H1 (cell line): ENCODE results near the gene CEP128. TPM values are rescaled to one million over a fixed set of nuclear protein-coding genes. Genes with fewer than 3 reads are reported as not detected.

ENCODE experiments used
- CTCF ChIA-PET: fragments of 300-600 bp; sonication (Branson Sonifier 250); formaldehyde crosslinking; loops from one replicate; lab custom pipeline; 2021; ENCODE audit not compliant: partially characterized antibody; lab: Charles Lee
- POLR2A ChIA-PET: fragments of 300-600 bp; sonication (Branson Sonifier 250); formaldehyde crosslinking; loops from one replicate; lab custom pipeline; 2021; ENCODE audit warnings: inconsistent platforms; ENCODE audit not compliant: partially characterized antibody; lab: Charles Lee
- DNase-seq, 2 experiments: peaks; one replicate each; pipeline versions ENCODE4 v3.0.0 to v3.0.0-alpha.2; 2010 to 2022; ENCODE audit warnings: low spot score in 2 of 2, low read depth in 1 of 2, mixed read lengths in 1 of 2
- FAIRE-seq: peaks from 2 replicates; lab custom pipeline; 2011; peaks lifted over from hg19 to GRCh38; lab: Jason Lieb, UNC
- H2AFZ ChIP-seq: 2 replicates; pipeline ENCODE4 v1.8.1; 2012; ENCODE audit warnings: low read length, inconsistent platforms
- H2AK5ac ChIP-seq: 2 replicates; pipeline ENCODE4 v1.6.1; 2013; ENCODE audit warnings: low read depth, low read length
- H2BK120ac ChIP-seq: replicated peaks from 2 replicates; pipeline ENCODE3; 2013; ENCODE audit warnings: low read depth, low read length, inconsistent platforms
- H2BK12ac ChIP-seq: 2 replicates; pipeline ENCODE4 v1.6.1; 2013; ENCODE audit warnings: low read depth, low read length
- H2BK15ac ChIP-seq: 2 replicates; pipeline ENCODE4 v1.6.1; 2013; ENCODE audit warnings: low read length
- H2BK20ac ChIP-seq: 2 replicates; pipeline ENCODE4 v1.6.1; 2013; ENCODE audit warnings: low read length
- H2BK5ac ChIP-seq: 2 replicates; pipeline ENCODE4 v1.6.1; 2013; ENCODE audit warnings: low read depth, low read length
- H3K14ac ChIP-seq: 2 replicates; pipeline ENCODE4 v1.6.1; 2013; ENCODE audit warnings: inconsistent platforms; ENCODE audit not compliant: insufficient read length
- H3K18ac ChIP-seq: 2 replicates; pipeline ENCODE4 v1.6.1; 2013; ENCODE audit warnings: low read length; ENCODE audit errors: extremely low read depth
- H3K23ac ChIP-seq: 2 replicates; pipeline ENCODE4 v1.6.1; 2013; ENCODE audit warnings: inconsistent platforms; ENCODE audit not compliant: insufficient read length
- H3K23me2 ChIP-seq: 2 replicates; pipeline ENCODE4 v1.6.1; 2013; ENCODE audit warnings: low read depth, low read length
- H3K27ac ChIP-seq: 2 replicates; pipeline ENCODE4 v1.6.1; 2011; ENCODE audit warnings: low read depth, low read length, inconsistent platforms
- H3K27me3 ChIP-seq, 4 experiments: replicated peaks in 1 of 4; 1 replicate in 1 of 4; 2 replicates in 3 of 4; pipeline versions ENCODE4 v1.6.1 to v1.8.1; 2011 to 2013; ENCODE audit warnings: low read length in 3 of 4, mild to moderate bottlenecking in 3 of 4, inconsistent platforms in 2 of 4, mixed read lengths in 2 of 4, moderate library complexity in 1 of 4; ENCODE audit not compliant: control insufficient read depth in 3 of 4, insufficient read depth in 3 of 4; ENCODE audit errors: extremely low read depth in 1 of 4
- H3K36me3 ChIP-seq, 4 experiments: 2 replicates each; pipeline versions ENCODE4 v1.6.1 to v1.8.1; 2011 to 2013; ENCODE audit warnings: mild to moderate bottlenecking in 4 of 4, low read length in 3 of 4, moderate library complexity in 2 of 4, control low read depth in 1 of 4, inconsistent platforms in 1 of 4; ENCODE audit not compliant: insufficient read depth in 4 of 4, control insufficient read depth in 2 of 4
- H3K4ac ChIP-seq: replicated peaks from 2 replicates; pipeline ENCODE3; 2013; ENCODE audit warnings: low read length, low read depth, mixed read lengths, inconsistent platforms; ENCODE audit not compliant: insufficient read length
- H3K4me1 ChIP-seq, 4 experiments: replicated peaks in 1 of 4; 1 replicate in 1 of 4; 2 replicates in 3 of 4; pipeline versions ENCODE4 v1.6.1 to v1.8.1; 2011 to 2013; ENCODE audit warnings: low read length in 3 of 4, inconsistent platforms in 2 of 4, mixed read lengths in 1 of 4; ENCODE audit not compliant: insufficient read depth in 4 of 4, control insufficient read depth in 3 of 4
- H3K4me2 ChIP-seq, 2 experiments: 2 replicates each; pipeline versions ENCODE4 v1.6.1 to v1.8.1; 2011 to 2013; ENCODE audit warnings: low read depth in 2 of 2, low read length in 2 of 2, control low read depth in 1 of 2, inconsistent platforms in 1 of 2, mild to moderate bottlenecking in 1 of 2; ENCODE audit not compliant: insufficient read depth in 1 of 2
- H3K4me3 ChIP-seq, 4 experiments: fragments of 200-600, 300-600 bp in 1 of 4; sonication (generic), shearing (Covaris generic), sonication (Bioruptor Twin) in 1 of 4; 2 replicates each; pipeline versions ENCODE4 v1.5.1 to v1.8.1; 2011 to 2016; ENCODE audit warnings: low read length in 4 of 4, low read depth in 3 of 4, control low read depth in 2 of 4, inconsistent platforms in 2 of 4, mild to moderate bottlenecking in 2 of 4, mixed read lengths in 1 of 4, moderate library complexity in 1 of 4; ENCODE audit not compliant: insufficient read depth in 2 of 4; ENCODE audit errors: extremely low read depth in 1 of 4
- H3K56ac ChIP-seq: replicated peaks from 2 replicates; pipeline ENCODE3; 2013; ENCODE audit warnings: low read depth, mild to moderate bottlenecking, mixed read lengths, low read length, inconsistent platforms; ENCODE audit not compliant: insufficient read length
- H3K79me1 ChIP-seq: 2 replicates; pipeline ENCODE4 v1.6.1; 2013; ENCODE audit warnings: low read depth, low read length, control low read depth
- H3K79me2 ChIP-seq, 2 experiments: 2 replicates each; pipeline versions ENCODE4 v1.6.1 to v1.8.1; 2012 to 2013; ENCODE audit warnings: low read length in 2 of 2, mild to moderate bottlenecking in 2 of 2, inconsistent platforms in 1 of 2; ENCODE audit not compliant: insufficient read depth in 2 of 2, control insufficient read depth in 1 of 2
- H3K9ac ChIP-seq, 4 experiments: replicated peaks in 1 of 4; 1 replicate in 1 of 4; 2 replicates in 3 of 4; pipeline versions ENCODE4 v1.6.1 to v1.8.1; 2011 to 2013; ENCODE audit warnings: low read depth in 3 of 4, low read length in 3 of 4, control low read depth in 2 of 4, mild to moderate bottlenecking in 2 of 4, moderate library complexity in 2 of 4, inconsistent platforms in 1 of 4; ENCODE audit errors: extremely low read depth in 1 of 4
- H3K9me3 ChIP-seq, 2 experiments: 2 replicates each; pipeline versions ENCODE4 v1.6.1 to v1.8.1; 2012 to 2013; ENCODE audit warnings: mild to moderate bottlenecking in 2 of 2, moderate library complexity in 2 of 2, control low read depth in 1 of 2, inconsistent platforms in 1 of 2, low read depth in 1 of 2, low read length in 1 of 2, mixed read lengths in 1 of 2; ENCODE audit not compliant: insufficient read depth in 2 of 2
- H4K20me1 ChIP-seq, 2 experiments: replicated peaks in 1 of 2; 2 replicates each; pipeline versions ENCODE3 to v1.8.1; 2011 to 2013; ENCODE audit warnings: inconsistent platforms in 2 of 2, low read length in 2 of 2, mild to moderate bottlenecking in 1 of 2; ENCODE audit not compliant: insufficient read depth in 2 of 2, control insufficient read depth in 1 of 2
- H4K5ac ChIP-seq: 2 replicates; pipeline ENCODE4 v1.6.1; 2013; ENCODE audit warnings: low read length, low read depth, mixed read lengths, inconsistent platforms; ENCODE audit not compliant: insufficient read length
- H4K8ac ChIP-seq: 2 replicates; pipeline ENCODE4 v1.8.0; 2013; ENCODE audit warnings: mild to moderate bottlenecking, moderate library complexity, low read length, inconsistent platforms; ENCODE audit not compliant: insufficient read depth; ENCODE audit errors: extremely low read depth
- H4K91ac ChIP-seq: replicated peaks from 2 replicates; pipeline ENCODE3; 2013; ENCODE audit warnings: low read length, mixed read lengths, inconsistent platforms; ENCODE audit not compliant: insufficient read length
- TAF7 ChIP-seq: optimal IDR thresholded peaks from 2 replicates; pipeline ENCODE3; 2011; ENCODE audit warnings: low read depth, mild to moderate bottlenecking, inconsistent platforms, low read length, moderate library complexity, borderline replicate concordance
- WGBS, 2 experiments: shearing (Covaris generic) in 1 of 2; methylation state at CpG; one replicate each; pipeline versions ENCODE4 v1.1.6 to v1.1.7; 2013 to 2015; ENCODE audit warnings: low lambda C conversion rate in 2 of 2, mixed read lengths in 2 of 2, inconsistent platforms in 1 of 2, low coverage in 1 of 2, missing lambda C conversion rate in 1 of 2; ENCODE audit not compliant: insufficient replicate concordance in 2 of 2, insufficient coverage in 1 of 2, insufficient read length in 1 of 2; ENCODE audit errors: extremely low coverage in 1 of 2, missing lambda C conversion rate in 1 of 2; 5-methylcytosine and 5-hydroxymethylcytosine counted together
- polyA plus RNA-seq, 7 experiments: library from polyadenylated mRNA; depleted of rRNA in 3 of 7; stranded (reverse) in 5 of 7; unstranded in 2 of 7; fragments of >200 nt in 5 of 7; fragments of 200-250 nt in 2 of 7; gene quantifications; 1 replicate in 5 of 7; 2 replicates in 1 of 7; 4 replicates in 1 of 7; pipeline versions ENCODE4 v1.2.1 to v1.2.3, GENCODE V29; 2011 to 2013; ENCODE audit warnings: missing spikeins in 2 of 7, mixed read lengths in 2 of 7
- total RNA-seq: library from RNA; stranded (reverse); fragmentation: NEBNext Ultra II Directional; extraction: Animal tissue kit (Norgen Biotek cat#: 25700); gene quantifications from 2 replicates; pipeline ENCODE4 v1.2.1, GENCODE V29; 2021
- TF ChIP-seq, protein P1 (sequence below), 3 experiments: IDR thresholded peaks; 1 replicate in 2 of 3; 2 replicates in 1 of 3; pipeline versions ENCODE4 v1.5.1 to v1.6.1; 2011; ENCODE audit warnings: low read length in 3 of 3, mild to moderate bottlenecking in 3 of 3, inconsistent platforms in 2 of 3, low read depth in 1 of 3, moderate library complexity in 1 of 3; ENCODE audit not compliant: insufficient read depth in 1 of 3; ENCODE audit errors: control extremely low read depth in 1 of 3
- TF ChIP-seq, protein P2 (sequence below): IDR thresholded peaks from 2 replicates; pipeline ENCODE4 v1.6.1; 2011; ENCODE audit warnings: low read depth, mild to moderate bottlenecking, low read length; ENCODE audit not compliant: insufficient read depth

CEP128 gene
- total and polyA plus RNA-seq, 2 of the 8 experiments (the other 6 are each of a cell fraction or from before 2014, with no cell fraction given) = 1.9 to 17.0 TPM

DNA sequence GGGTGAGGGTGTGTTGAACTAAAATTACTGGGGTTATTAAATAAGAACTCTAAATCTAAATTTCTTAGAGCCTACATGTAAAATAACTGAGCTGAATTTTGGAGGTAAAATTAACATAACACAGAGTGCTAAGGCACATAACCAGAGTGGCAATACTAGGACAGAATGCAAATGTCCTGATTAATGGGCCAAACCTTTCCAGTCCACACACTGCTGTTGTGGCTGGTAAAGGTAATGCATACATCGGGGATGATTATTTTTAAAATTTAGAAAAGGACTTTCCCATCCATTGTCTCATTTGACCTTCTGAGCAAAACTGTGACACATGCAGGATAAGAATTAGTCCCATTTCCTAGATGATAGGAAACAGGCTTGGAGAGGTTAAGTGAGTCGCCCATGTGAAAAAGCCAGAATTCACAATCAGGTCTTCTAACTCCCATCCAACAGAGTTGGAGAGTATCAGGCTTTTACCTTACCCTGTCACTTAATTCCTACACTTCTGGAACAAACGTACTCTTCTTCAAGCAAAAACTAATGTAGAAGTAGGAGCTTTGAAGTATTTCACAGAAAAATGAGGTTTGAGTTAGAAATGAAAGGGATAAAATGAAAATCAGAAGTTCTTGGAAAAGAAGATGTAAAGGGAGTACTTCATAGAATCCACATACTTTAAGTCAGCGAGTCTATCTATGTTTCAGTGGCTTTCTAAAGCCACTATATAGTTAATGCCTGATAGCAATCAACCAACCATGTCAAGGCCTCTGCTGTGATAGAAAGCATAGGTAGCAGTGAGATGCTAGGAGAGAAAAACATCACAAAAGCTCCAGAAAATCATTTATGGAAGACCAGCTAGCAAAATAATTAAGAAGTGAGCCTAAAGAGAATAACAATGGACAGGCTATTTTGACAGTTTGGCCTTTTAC, 395.3 kb downstream of the CEP128 start:
- H2AFZ ChIP-seq = no peak overlapping the region
- no peaks in the 10 kb centered on the region for H4K20me1 ChIP-seq
- H3K4me3 ChIP-seq = no peak overlapping the region
- H3K4me1 ChIP-seq = no peaks in the 10 kb centered on the region
- no peak overlapping the region for H3K9ac ChIP-seq
- H3K79me2 ChIP-seq = no peaks in the 10 kb centered on the region
- no peak overlapping the region for H2BK15ac ChIP-seq
- H2BK5ac ChIP-seq = no peak overlapping the region
- WGBS, 2 experiments = 85% methylated on average over 4 of the region's 4 CpGs; no CpG with 5 or more reads in 1 of the 2 experiments
- FAIRE-seq = no peak
- no peak overlapping the region for H3K14ac ChIP-seq
- no peaks in the 10 kb centered on the region for H3K23me2 ChIP-seq
- TF ChIP-seq TAF7 = no peak
- TF ChIP-seq, protein P1, sequence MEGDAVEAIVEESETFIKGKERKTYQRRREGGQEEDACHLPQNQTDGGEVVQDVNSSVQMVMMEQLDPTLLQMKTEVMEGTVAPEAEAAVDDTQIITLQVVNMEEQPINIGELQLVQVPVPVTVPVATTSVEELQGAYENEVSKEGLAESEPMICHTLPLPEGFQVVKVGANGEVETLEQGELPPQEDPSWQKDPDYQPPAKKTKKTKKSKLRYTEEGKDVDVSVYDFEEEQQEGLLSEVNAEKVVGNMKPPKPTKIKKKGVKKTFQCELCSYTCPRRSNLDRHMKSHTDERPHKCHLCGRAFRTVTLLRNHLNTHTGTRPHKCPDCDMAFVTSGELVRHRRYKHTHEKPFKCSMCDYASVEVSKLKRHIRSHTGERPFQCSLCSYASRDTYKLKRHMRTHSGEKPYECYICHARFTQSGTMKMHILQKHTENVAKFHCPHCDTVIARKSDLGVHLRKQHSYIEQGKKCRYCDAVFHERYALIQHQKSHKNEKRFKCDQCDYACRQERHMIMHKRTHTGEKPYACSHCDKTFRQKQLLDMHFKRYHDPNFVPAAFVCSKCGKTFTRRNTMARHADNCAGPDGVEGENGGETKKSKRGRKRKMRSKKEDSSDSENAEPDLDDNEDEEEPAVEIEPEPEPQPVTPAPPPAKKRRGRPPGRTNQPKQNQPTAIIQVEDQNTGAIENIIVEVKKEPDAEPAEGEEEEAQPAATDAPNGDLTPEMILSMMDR (IDR thresholded peaks at IDR 0.05; ENCODE audit: control extremely low read depth in 1 of 3, insufficient read depth in 1 of 3, low read depth in 1 of 3, low read length in 3 of 3) = peak in 1 of 3 experiments; percentile 8; a peak in 1 of 4 replicates
- TF ChIP-seq, protein P2, sequence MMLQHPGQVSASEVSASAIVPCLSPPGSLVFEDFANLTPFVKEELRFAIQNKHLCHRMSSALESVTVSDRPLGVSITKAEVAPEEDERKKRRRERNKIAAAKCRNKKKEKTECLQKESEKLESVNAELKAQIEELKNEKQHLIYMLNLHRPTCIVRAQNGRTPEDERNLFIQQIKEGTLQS = no peak
- ChIA-PET POLR2A (no interaction called here), CTCF (interaction anchor here (1.0 to 1.3 kb wide), 3 partner anchors 10 to 335 kb away, joined by 3 to 6 read pairs (median 3); partner anchors contain the start of gene DIO2)
- H4K8ac ChIP-seq = no peak overlapping the region
- H3K56ac ChIP-seq = no peak overlapping the region
- H3K4me2 ChIP-seq = no peak overlapping the region
- H4K5ac ChIP-seq = no peak overlapping the region
- H3K79me1 ChIP-seq = no peaks in the 10 kb centered on the region
- H2BK20ac ChIP-seq = no peak overlapping the region
- H3K23ac ChIP-seq = no peak overlapping the region
- H2AK5ac ChIP-seq = no peak overlapping the region
- no peak overlapping the region for H4K91ac ChIP-seq
- DNase-seq = no peak
- H2BK12ac ChIP-seq = no peak overlapping the region
- H3K9me3 ChIP-seq = no peaks in the 10 kb centered on the region
- no peak overlapping the region for H3K18ac ChIP-seq
- H2BK120ac ChIP-seq = no peak overlapping the region
- H3K36me3 ChIP-seq = no peaks in the 10 kb centered on the region
- H3K27me3 ChIP-seq = no peaks in the 10 kb centered on the region
- H3K27ac ChIP-seq = no peak overlapping the region
- no peak overlapping the region for H3K4ac ChIP-seq
